Keratinocyte (primary cell): Measurements from ENCODE around the gene CDKL5. TPM values are rescaled to one million over a fixed set of nuclear protein-coding genes. Genes with fewer than 3 reads are reported as not detected.

ENCODE experiments used
- DNase-seq: peaks from one replicate; pipeline ENCODE4 v3.0.0-alpha.2; 2011; ENCODE audit warnings: low read depth, missing footprints, low spot score
- FAIRE-seq: peaks from 2 replicates; lab custom pipeline; 2011; peaks lifted over from hg19 to GRCh38; lab: Jason Lieb, UNC
- H2AFZ ChIP-seq: 2 replicates; pipeline ENCODE4 v1.6.0; 2012; ENCODE audit warnings: low read length, control low read depth, inconsistent platforms; ENCODE audit not compliant: control insufficient read depth
- H3K27ac ChIP-seq: 2 replicates; pipeline ENCODE4 v1.5.1; 2011; ENCODE audit warnings: low read length; ENCODE audit not compliant: control insufficient read depth, insufficient read depth
- H3K27me3 ChIP-seq: 3 replicates; pipeline ENCODE4 v1.6.0; 2011; ENCODE audit warnings: low read length; ENCODE audit not compliant: control insufficient read depth, insufficient read depth; ENCODE audit errors: extremely low read depth
- H3K36me3 ChIP-seq, 2 experiments: 2 replicates in 1 of 2; 3 replicates in 1 of 2; pipeline ENCODE4 v1.5.1; 2011; ENCODE audit warnings: low read length in 2 of 2, mild to moderate bottlenecking in 1 of 2; ENCODE audit not compliant: control insufficient read depth in 2 of 2, insufficient read depth in 2 of 2; ENCODE audit errors: extremely low read depth in 1 of 2
- H3K4me1 ChIP-seq: 3 replicates; pipeline ENCODE4 v1.5.1; 2011; ENCODE audit warnings: low read length; ENCODE audit not compliant: control insufficient read depth, insufficient read depth; ENCODE audit errors: extremely low read depth
- H3K4me2 ChIP-seq: 3 replicates; pipeline ENCODE4 v1.6.0; 2011; ENCODE audit warnings: low read depth, low read length; ENCODE audit not compliant: control insufficient read depth, insufficient read depth; ENCODE audit errors: extremely low read depth
- H3K4me3 ChIP-seq, 3 experiments: fragments of 200-600 bp in 1 of 3; sonication (generic) in 1 of 3; 2 replicates in 2 of 3; 3 replicates in 1 of 3; pipeline ENCODE4 v1.5.1; 2011 to 2016; ENCODE audit warnings: low read length in 3 of 3, mild to moderate bottlenecking in 3 of 3, control low read depth in 2 of 3, inconsistent platforms in 1 of 3, low read depth in 1 of 3, mixed read lengths in 1 of 3, mixed run types in 1 of 3, moderate library complexity in 1 of 3; ENCODE audit not compliant: control insufficient read depth in 2 of 3, insufficient read depth in 2 of 3; ENCODE audit errors: extremely low read depth in 1 of 3
- H3K79me2 ChIP-seq: 2 replicates; pipeline ENCODE4 v1.6.0; 2012; ENCODE audit warnings: low read length; ENCODE audit not compliant: control insufficient read depth, insufficient read depth
- H3K9ac ChIP-seq: 3 replicates; pipeline ENCODE4 v1.6.0; 2011; ENCODE audit warnings: low read length; ENCODE audit not compliant: control insufficient read depth, insufficient read depth; ENCODE audit errors: extremely low read depth
- H3K9me1 ChIP-seq: 3 replicates; pipeline ENCODE4 v1.6.0; 2011; ENCODE audit warnings: low read length; ENCODE audit not compliant: control insufficient read depth, insufficient read depth; ENCODE audit errors: extremely low read depth
- H3K9me3 ChIP-seq: 2 replicates; pipeline ENCODE4 v1.5.1; 2012; ENCODE audit warnings: low read depth, low read length; ENCODE audit not compliant: control insufficient read depth
- H4K20me1 ChIP-seq: 3 replicates; pipeline ENCODE4 v1.6.0; 2011; ENCODE audit warnings: low read length; ENCODE audit not compliant: control insufficient read depth, insufficient read depth; ENCODE audit errors: extremely low read depth
- EZH2 ChIP-seq: IDR thresholded peaks from one replicate; pipeline ENCODE4 v1.6.1; 2012; ENCODE audit warnings: inconsistent platforms, mild to moderate bottlenecking, low read length, moderate library complexity
- dilution Hi-C: fragments of 300-500 bp; cut with MboI; formaldehyde crosslinking; loops from one replicate; pipeline ENCODE4 v1.7.0; 2020; ENCODE audit warnings: low sequenced_read_pairs; ENCODE audit not compliant: extremely low pct_ligation_motif_present
- polyA plus RNA-seq, 5 experiments: library from polyadenylated mRNA; depleted of rRNA in 3 of 5; stranded (reverse) in 3 of 5; stranded (forward) in 1 of 5; unstranded in 1 of 5; fragments of >200 nt; gene quantifications; 1 replicate in 1 of 5; 2 replicates in 3 of 5; 3 replicates in 1 of 5; pipeline versions ENCODE4 v1.2.1 to v1.2.3, GENCODE V29; 2011 to 2012; ENCODE audit warnings: missing spikeins in 2 of 5, low read depth in 1 of 5, low replicate concordance in 1 of 5
- small RNA-seq, 3 experiments: library from RNA; depleted of rRNA; stranded (forward); fragments of <200 nt; gene quantifications; one replicate each; pipeline ENCODE3, GENCODE V24; 2012; ENCODE audit warnings: low read depth in 3 of 3, low replicate concordance in 1 of 3; ENCODE audit not compliant: insufficient read length in 3 of 3
- TF ChIP-seq, protein P1 (sequence below), 3 experiments: IDR thresholded peaks in 1 of 3; conservative IDR thresholded peaks in 1 of 3; optimal IDR thresholded peaks in 1 of 3; 2 replicates in 2 of 3; 3 replicates in 1 of 3; pipeline versions ENCODE3 to v1.5.1; 2011; ENCODE audit warnings: low read length in 3 of 3, mild to moderate bottlenecking in 3 of 3, moderate library complexity in 2 of 3, control low read depth in 1 of 3, inconsistent platforms in 1 of 3; ENCODE audit not compliant: insufficient read depth in 2 of 3; ENCODE audit errors: extremely low read depth in 1 of 3

The CDKL5 gene
- polyA plus RNA-seq, 1 donor (not counting 4 experiments of a cell fraction or from before 2014, with no cell fraction given) = 3.4 TPM

DNA sequence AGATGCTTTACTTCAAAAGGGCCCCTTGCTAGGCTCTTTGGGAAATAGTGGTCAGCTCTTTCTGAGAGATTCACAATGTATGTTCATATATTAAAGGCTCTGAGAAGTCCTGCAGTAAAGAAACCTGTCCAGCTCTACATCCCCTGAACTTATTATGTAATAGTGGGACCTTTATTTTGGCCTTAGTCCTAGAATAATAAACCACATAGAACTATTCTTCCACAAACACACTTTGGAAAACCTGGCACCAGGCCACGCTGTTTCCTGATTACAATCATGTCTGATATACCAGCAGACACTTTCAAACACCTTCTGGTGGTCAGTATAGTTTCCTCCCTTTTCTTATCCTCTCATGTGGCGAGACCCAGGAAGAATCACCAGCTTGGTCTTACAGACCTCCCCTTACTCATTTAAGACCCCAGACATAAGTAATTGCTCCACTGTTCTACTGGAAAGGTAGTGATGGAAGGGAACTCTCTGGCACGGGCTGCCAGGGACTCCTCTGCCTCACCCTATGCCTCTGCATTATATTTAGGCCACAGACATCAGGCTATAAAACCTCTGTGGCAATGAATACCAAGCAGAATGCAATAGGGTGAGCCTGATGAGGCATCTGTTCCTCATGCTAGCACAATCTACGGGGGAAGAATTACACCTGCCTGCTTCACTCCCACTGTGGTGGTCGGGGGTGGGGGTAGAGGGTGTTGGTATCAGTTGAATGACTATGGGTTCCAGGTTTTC is 276.4 kb downstream of the CDKL5 start:
- Histone ChIP-seq H3K27ac (no peak overlapping the region), H3K9me3 (no peaks in the 10 kb centered on the region), H3K4me3 (no peak overlapping the region), H3K9ac (no peak overlapping the region), H3K9me1 (no peaks in the 10 kb centered on the region), H4K20me1 (no peaks in the 10 kb centered on the region), H3K36me3 (no peaks in the 10 kb centered on the region), H3K79me2 (no peaks in the 10 kb centered on the region), H3K4me1 (peaks cover 4% of the 10 kb centered on the region), H2AFZ (no peak overlapping the region), H3K27me3 (peaks cover 6% of the 10 kb centered on the region), H3K4me2 (no peak overlapping the region)
- no peak for FAIRE-seq
- dilution Hi-C loops = no loop called here
- DNase-seq = no peak
- TF ChIP-seq, protein P1, sequence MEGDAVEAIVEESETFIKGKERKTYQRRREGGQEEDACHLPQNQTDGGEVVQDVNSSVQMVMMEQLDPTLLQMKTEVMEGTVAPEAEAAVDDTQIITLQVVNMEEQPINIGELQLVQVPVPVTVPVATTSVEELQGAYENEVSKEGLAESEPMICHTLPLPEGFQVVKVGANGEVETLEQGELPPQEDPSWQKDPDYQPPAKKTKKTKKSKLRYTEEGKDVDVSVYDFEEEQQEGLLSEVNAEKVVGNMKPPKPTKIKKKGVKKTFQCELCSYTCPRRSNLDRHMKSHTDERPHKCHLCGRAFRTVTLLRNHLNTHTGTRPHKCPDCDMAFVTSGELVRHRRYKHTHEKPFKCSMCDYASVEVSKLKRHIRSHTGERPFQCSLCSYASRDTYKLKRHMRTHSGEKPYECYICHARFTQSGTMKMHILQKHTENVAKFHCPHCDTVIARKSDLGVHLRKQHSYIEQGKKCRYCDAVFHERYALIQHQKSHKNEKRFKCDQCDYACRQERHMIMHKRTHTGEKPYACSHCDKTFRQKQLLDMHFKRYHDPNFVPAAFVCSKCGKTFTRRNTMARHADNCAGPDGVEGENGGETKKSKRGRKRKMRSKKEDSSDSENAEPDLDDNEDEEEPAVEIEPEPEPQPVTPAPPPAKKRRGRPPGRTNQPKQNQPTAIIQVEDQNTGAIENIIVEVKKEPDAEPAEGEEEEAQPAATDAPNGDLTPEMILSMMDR (optimal IDR thresholded peaks at IDR 0.05 in 1 of 3, IDR thresholded peaks at IDR 0.05 in 1 of 3, conservative IDR thresholded peaks at IDR 0.05 in 1 of 3; ENCODE audit: extremely low read depth in 1 of 3, insufficient read depth in 2 of 3, low read length in 3 of 3) = no peak
- no peak for TF ChIP-seq EZH2

- Histone ChIP-seq H4K20me1 (no peaks in the 10 kb centered on the region), H3K27me3 (no peaks in the 10 kb centered on the region), H3K4me2 (peak overlapping the region; percentile 47), H3K9ac (no peak overlapping the region), H3K4me1 (peaks cover 4% of the 10 kb centered on the region), H3K36me3 (no peaks in the 10 kb centered on the region), H3K9me1 (no peaks in the 10 kb centered on the region), H3K9me3 (no peaks in the 10 kb centered on the region), H3K4me3 (no peak overlapping the region), H2AFZ (no peak overlapping the region), H3K27ac (peak overlapping the region; percentile 18), H3K79me2 (no peaks in the 10 kb centered on the region)
- dilution Hi-C loops = no loop called here
- FAIRE-seq (no peak), DNase-seq (no peak)
- TF ChIP-seq, protein P1 (optimal IDR thresholded peaks at IDR 0.05 in 1 of 3, IDR thresholded peaks at IDR 0.05 in 1 of 3, conservative IDR thresholded peaks at IDR 0.05 in 1 of 3; ENCODE audit: extremely low read depth in 1 of 3, insufficient read depth in 2 of 3, low read length in 3 of 3) = no peak
- TF ChIP-seq EZH2 = no peak
Observed at GRCh38 chrX:18702362-18703195, 277.2 kb downstream of the CDKL5 start.

Small RNAs within 50 kb of the gene (small RNA-seq; reads per million reads assigned to genes)
- 0 reads per million in 3 experiments for gene RF00019

Other genes starting within 250 kb of the CDKL5 start
- not detected in 3 replicates for gene BEND2, start 204.7 kb upstream of the CDKL5 start, polyA plus RNA-seq
- 0.55 to 1.1 TPM (median 0.64 TPM) in 3 replicates for gene SCML2, start 70.9 kb upstream of the CDKL5 start, polyA plus RNA-seq
- gene RS1, start 246.5 kb downstream of the CDKL5 start, polyA plus RNA-seq = not detected in 3 replicates